22Rv1 (cell line): ENCODE results near the gene TPST2.
"Not testable (repeated sequence)": the region's sequence is repeated elsewhere in the genome, so short reads cannot be mapped to it uniquely, and the experiment has no call there.

ENCODE experiments used
- H3K27ac ChIP-seq: fragments of 450-650 bp; 2 replicates; pipeline ENCODE4 v1.5.1; 2017
- CTCF ChIP-seq: fragments of 450-650 bp; IDR thresholded peaks from 2 replicates; pipeline ENCODE4 v1.5.1; 2017; ENCODE audit warnings: mild to moderate bottlenecking
- ZFX ChIP-seq: fragments of 450-650 bp; IDR thresholded peaks from 2 replicates; pipeline ENCODE4 v1.6.1; 2017; ENCODE audit warnings: antibody characterized with exemption, borderline replicate concordance

TPST2 gene

GRCh38 chr22:26535603-26535908, 54.4 kb downstream of the TPST2 start:
- TF ChIP-seq ZFX (no peak), CTCF (no peak)
- H3K27ac ChIP-seq = no peak overlapping the region

- H3K27ac ChIP-seq = no peak overlapping the region
- TF ChIP-seq CTCF = no peak
- no peak for TF ChIP-seq ZFX
Observed at GRCh38 chr22:26534874-26535602, 54.9 kb downstream of the TPST2 start.

GRCh38 chr22:26534171-26534855, 55.6 kb downstream of the TPST2 start:
- no peak for TF ChIP-seq ZFX
- TF ChIP-seq CTCF = no peak
- no peak overlapping the region for H3K27ac ChIP-seq

GRCh38 chr22:26529345-26529744, 60.6 kb downstream of the TPST2 start:
- no peak overlapping the region for H3K27ac ChIP-seq
- no peak for TF ChIP-seq CTCF
- TF ChIP-seq ZFX = no peak

GRCh38 chr22:26528518-26528917, 61.4 kb downstream of the TPST2 start:
- H3K27ac ChIP-seq = not testable (repeated sequence)

- no peak for TF ChIP-seq ZFX
- TF ChIP-seq CTCF = no peak
- no peak overlapping the region for H3K27ac ChIP-seq
Observed at GRCh38 chr22:26527574-26528465, 62.1 kb downstream of the TPST2 start.

- H3K27ac ChIP-seq = no peak overlapping the region
- no peak for TF ChIP-seq ZFX
- no peak for TF ChIP-seq CTCF
Observed at GRCh38 chr22:26527167-26527566, 62.8 kb downstream of the TPST2 start.
